OCI-LY3 (cell line): ENCODE data around the gene KCNQ1.

Experiments
- H2AFZ ChIP-seq: fragments of 200-600, 300-600 bp; shearing (Covaris generic); 2 replicates; pipeline ENCODE4 v1.6.0; 2014; ENCODE audit warnings: antibody characterized with exemption, low read depth, low read length
- H3K27ac ChIP-seq: fragments of 200-600, 300-600 bp; sonication (generic); 2 replicates; pipeline ENCODE4 v1.5.1; 2014; ENCODE audit warnings: mild to moderate bottlenecking, low read length, moderate library complexity, mixed read lengths
- H3K27me3 ChIP-seq: fragments of 200-600, 300-600 bp; sonication (generic); 2 replicates; pipeline ENCODE4 v1.6.1; 2014; ENCODE audit warnings: low read depth, low read length, mixed read lengths
- H3K36me3 ChIP-seq: fragments of 200-600, 300-600 bp; sonication (generic); replicated peaks from 2 replicates; pipeline ENCODE3; 2014; ENCODE audit warnings: low read depth, low read length, mixed read lengths
- H3K4me1 ChIP-seq: fragments of 300-600, 200-600 bp; sonication (generic); 2 replicates; pipeline ENCODE4 v1.6.1; 2014; ENCODE audit warnings: low read length, mixed read lengths
- H3K4me2 ChIP-seq: fragments of 200-600, 300-600 bp; sonication (generic); 2 replicates; pipeline ENCODE4 v1.6.1; 2014; ENCODE audit warnings: low read length, mixed read lengths
- H3K4me3 ChIP-seq: fragments of 300-600, 200-600 bp; sonication (generic); 2 replicates; pipeline ENCODE4 v1.5.1; 2014; ENCODE audit warnings: antibody characterized with exemption, mild to moderate bottlenecking, low read length, moderate library complexity
- H3K79me2 ChIP-seq: fragments of 300-600, 200-600 bp; shearing (Covaris generic); 2 replicates; pipeline ENCODE4 v1.6.1; 2014; ENCODE audit warnings: mild to moderate bottlenecking, low read length, mixed read lengths
- H3K9ac ChIP-seq: fragments of 300-600, 200-600 bp; shearing (Covaris generic); 2 replicates; pipeline ENCODE4 v1.6.0; 2014; ENCODE audit warnings: mild to moderate bottlenecking, low read length, moderate library complexity
- H3K9me3 ChIP-seq: fragments of 200-600, 300-600 bp; shearing (Covaris generic); 2 replicates; pipeline ENCODE4 v1.6.1; 2014; ENCODE audit warnings: low read length, mixed read lengths; ENCODE audit not compliant: insufficient read depth
- H4K20me1 ChIP-seq: fragments of 200-600, 300-600 bp; sonication (generic); 2 replicates; pipeline ENCODE4 v1.6.1; 2016; ENCODE audit warnings: low read length, mixed read lengths; ENCODE audit not compliant: insufficient read depth
- EZH2phosphoT487 ChIP-seq: fragments of 200-600 bp; shearing (Covaris generic); IDR thresholded peaks from 2 replicates; pipeline ENCODE4 v1.6.1; 2018; ENCODE audit warnings: antibody characterized with exemption, mixed run types, low read depth
- TF ChIP-seq, protein P1 (sequence below): fragments of 200-600, 300-600 bp; sonication (generic); IDR thresholded peaks from 2 replicates; pipeline ENCODE4 v1.5.1; 2014; ENCODE audit warnings: antibody characterized with exemption, low read length, low read depth

Gene KCNQ1

DNA sequence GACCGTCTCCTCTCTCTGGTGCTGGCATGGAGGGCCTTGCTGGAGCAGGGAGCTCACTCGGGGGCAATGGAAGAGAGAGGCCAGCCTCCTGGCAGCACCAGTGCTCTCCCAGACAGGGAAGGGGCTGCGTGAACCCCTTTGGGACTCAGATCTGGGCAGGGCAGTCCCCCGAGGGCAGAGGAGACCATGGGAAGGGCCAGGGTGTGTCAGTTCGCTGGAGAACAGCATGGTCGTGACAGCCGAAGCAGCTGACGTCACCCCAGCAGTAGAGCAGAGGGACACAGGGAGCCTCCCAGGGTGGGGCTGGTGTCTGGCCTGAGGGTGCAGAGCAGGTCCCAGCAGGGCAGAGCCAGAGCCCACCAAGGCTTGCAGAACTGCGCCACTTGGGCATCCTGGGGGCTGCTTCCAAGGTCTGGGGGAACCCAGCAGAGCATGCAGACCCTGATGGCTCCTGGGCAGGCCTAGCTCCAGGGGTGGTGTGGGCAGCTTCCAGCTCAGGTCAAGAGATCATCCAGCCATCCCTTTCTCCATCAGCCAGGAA is 326.0 kb downstream of the KCNQ1 start:
- Histone ChIP-seq H3K27ac (no peak overlapping the region), H3K4me2 (no peak overlapping the region), H3K79me2 (no peaks in the 10 kb centered on the region), H2AFZ (no peak overlapping the region), H4K20me1 (no peaks in the 10 kb centered on the region), H3K9me3 (no peaks in the 10 kb centered on the region), H3K4me3 (no peak overlapping the region), H3K4me1 (no peaks in the 10 kb centered on the region), H3K9ac (no peak overlapping the region), H3K27me3 (peaks cover 25% of the 10 kb centered on the region), H3K36me3 (no peaks in the 10 kb centered on the region)
- no peak for TF ChIP-seq EZH2phosphoT487
- TF ChIP-seq, protein P1, sequence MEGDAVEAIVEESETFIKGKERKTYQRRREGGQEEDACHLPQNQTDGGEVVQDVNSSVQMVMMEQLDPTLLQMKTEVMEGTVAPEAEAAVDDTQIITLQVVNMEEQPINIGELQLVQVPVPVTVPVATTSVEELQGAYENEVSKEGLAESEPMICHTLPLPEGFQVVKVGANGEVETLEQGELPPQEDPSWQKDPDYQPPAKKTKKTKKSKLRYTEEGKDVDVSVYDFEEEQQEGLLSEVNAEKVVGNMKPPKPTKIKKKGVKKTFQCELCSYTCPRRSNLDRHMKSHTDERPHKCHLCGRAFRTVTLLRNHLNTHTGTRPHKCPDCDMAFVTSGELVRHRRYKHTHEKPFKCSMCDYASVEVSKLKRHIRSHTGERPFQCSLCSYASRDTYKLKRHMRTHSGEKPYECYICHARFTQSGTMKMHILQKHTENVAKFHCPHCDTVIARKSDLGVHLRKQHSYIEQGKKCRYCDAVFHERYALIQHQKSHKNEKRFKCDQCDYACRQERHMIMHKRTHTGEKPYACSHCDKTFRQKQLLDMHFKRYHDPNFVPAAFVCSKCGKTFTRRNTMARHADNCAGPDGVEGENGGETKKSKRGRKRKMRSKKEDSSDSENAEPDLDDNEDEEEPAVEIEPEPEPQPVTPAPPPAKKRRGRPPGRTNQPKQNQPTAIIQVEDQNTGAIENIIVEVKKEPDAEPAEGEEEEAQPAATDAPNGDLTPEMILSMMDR: no peak

DNA sequence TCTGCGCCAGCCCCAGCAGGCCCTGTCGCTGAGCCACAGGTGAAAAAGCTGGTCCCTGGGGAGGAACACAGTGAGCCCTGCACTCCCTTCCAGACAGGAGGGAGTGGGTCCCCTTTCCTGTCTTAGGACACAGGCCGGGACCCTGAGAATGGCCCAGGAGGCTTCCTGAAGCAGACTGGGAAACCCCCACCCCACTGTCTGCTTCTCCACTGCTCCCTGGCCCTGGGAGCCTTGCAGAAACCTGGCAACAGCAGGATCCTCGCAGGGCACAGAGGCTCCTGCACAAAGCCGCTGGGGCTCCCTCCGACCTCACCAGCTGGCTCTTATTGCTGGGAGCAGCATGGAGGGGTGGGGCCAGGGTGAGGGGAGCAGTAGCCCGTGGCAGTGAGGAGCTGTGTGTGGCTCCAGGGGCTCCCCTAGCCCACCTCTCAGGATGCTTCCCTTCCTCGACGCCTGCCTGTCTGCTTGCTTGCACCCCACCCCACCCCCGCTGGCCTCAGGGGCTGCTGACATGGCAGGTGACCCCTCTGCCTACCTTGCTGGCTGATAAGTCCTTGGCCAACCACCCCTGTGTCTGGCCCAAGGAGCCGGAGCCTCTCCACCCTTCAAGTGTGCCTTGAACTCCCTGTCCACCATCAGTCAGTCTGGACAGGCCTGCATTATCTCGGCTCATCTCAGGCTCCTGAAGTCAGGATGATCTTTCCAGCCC is 327.1 kb downstream of the KCNQ1 start:
- Histone ChIP-seq H4K20me1 (no peaks in the 10 kb centered on the region), H3K4me1 (no peaks in the 10 kb centered on the region), H3K27ac (no peak overlapping the region), H3K4me2 (no peak overlapping the region), H3K27me3 (peaks cover 18% of the 10 kb centered on the region), H2AFZ (no peak overlapping the region), H3K79me2 (no peaks in the 10 kb centered on the region), H3K4me3 (no peak overlapping the region), H3K36me3 (no peaks in the 10 kb centered on the region), H3K9me3 (no peaks in the 10 kb centered on the region), H3K9ac (no peak overlapping the region)
- TF ChIP-seq, protein P1: no peak
- TF ChIP-seq EZH2phosphoT487: no peak

- H2AFZ ChIP-seq: no peak overlapping the region
- no peaks in the 10 kb centered on the region for H3K79me2 ChIP-seq
- no peak for TF ChIP-seq EZH2phosphoT487
- TF ChIP-seq, protein P1: no peak
- H3K4me1 ChIP-seq: no peaks in the 10 kb centered on the region
- H3K27ac ChIP-seq: no peak overlapping the region
- H3K9ac ChIP-seq: no peak overlapping the region
- H3K27me3 ChIP-seq: peaks cover 18% of the 10 kb centered on the region
- H3K36me3 ChIP-seq: no peaks in the 10 kb centered on the region
- no peak overlapping the region for H3K4me3 ChIP-seq
- H3K9me3 ChIP-seq: no peaks in the 10 kb centered on the region
- H4K20me1 ChIP-seq: no peaks in the 10 kb centered on the region
- no peak overlapping the region for H3K4me2 ChIP-seq
These were observed 327.8 kb downstream of the KCNQ1 start for GRCh38 chr11:2772544-2773031.

DNA sequence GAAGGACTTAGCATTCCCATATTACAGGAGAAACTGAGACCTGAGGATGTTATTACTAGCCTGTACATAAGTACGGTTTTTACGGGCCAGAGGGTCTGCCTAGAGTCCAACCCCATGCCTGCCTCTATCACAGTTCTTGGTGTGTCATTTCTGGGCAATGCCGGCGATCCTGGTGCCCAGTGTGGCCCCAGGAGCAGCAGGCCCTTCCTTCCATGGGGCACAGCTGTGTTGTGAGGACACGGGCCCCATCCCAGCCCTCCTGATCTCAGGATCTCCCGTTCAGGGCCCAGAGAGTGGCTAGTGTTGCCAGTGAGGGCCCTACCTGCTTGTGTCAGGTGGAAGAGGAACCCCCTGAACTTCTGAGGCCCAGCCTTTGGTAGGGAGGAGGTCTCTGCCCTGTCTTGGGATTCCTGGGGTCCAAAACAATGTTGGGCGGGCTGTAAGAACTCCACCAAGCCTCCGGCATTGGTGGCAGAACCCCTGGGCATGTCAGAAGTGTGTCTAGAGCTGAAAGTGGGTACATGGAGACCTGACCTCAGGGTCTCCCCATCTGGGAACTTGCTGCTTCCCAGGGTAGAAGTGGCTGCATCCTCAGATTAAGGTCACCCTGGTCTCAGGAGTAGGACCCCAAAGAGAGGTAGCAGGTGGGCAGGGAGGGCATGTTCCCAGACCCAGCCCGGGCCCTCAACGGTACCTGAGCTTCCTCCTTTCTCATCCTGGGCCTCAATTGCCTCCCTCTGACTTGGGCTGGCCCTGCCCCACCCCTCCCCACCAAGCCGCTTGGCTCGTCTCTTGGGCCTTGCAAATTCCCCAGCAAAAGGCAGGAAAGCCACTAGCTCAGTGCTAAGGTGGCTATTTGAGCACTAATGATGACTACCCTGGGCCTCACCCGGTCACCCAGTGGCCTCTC is 329.6 kb downstream of the KCNQ1 start:
- H3K27ac ChIP-seq: no peak overlapping the region
- H3K9me3 ChIP-seq: no peaks in the 10 kb centered on the region

More for the DNA sequence above, 329.6 kb downstream of the KCNQ1 start:
- TF ChIP-seq EZH2phosphoT487: no peak
- TF ChIP-seq, protein P1: no peak
- Histone ChIP-seq H3K79me2 (no peaks in the 10 kb centered on the region), H3K4me3 (no peak overlapping the region), H3K27me3 (peaks cover 18% of the 10 kb centered on the region), H3K36me3 (no peaks in the 10 kb centered on the region), H3K4me2 (no peak overlapping the region), H3K4me1 (no peaks in the 10 kb centered on the region), H4K20me1 (no peaks in the 10 kb centered on the region), H3K9ac (no peak overlapping the region), H2AFZ (no peak overlapping the region)
